Endothelial cell of umbilical vein (primary cell): ENCODE results near the gene RAD50. TPM values are rescaled to one million over a fixed set of nuclear protein-coding genes. Genes with fewer than 3 reads are reported as not detected.

Experiments used
- BruUV-seq: library from RNA; stranded (reverse); fragments of 400-500 nt; replicated peaks from 2 replicates; lab custom pipeline; 2021; lab: Mats Ljungman, UMichigan
- CTCF ChIA-PET: fragments of 300-600, 350-600 bp; sonication (Branson Sonifier 250); formaldehyde crosslinking; loops from one replicate; lab custom pipeline; 2021; ENCODE audit warnings: antibody characterized with exemption, inconsistent platforms; lab: Charles Lee
- POLR2A ChIA-PET: fragments of 300-600, 350-600 bp; sonication (Branson Sonifier 250); formaldehyde crosslinking; loops from one replicate; lab custom pipeline; 2021; ENCODE audit warnings: antibody characterized with exemption, inconsistent platforms; lab: Charles Lee
- DNase-seq: peaks from one replicate; pipeline ENCODE4 v3.0.0-alpha.2; 2011; ENCODE audit warnings: low read depth, low spot score
- FAIRE-seq: peaks from 2 replicates; lab custom pipeline; 2011; peaks lifted over from hg19 to GRCh38; lab: Jason Lieb, UNC
- H2AFZ ChIP-seq: 2 replicates; pipeline ENCODE4 v1.6.0; 2012; ENCODE audit warnings: low read depth, low read length, control low read depth, inconsistent platforms
- H3K27ac ChIP-seq: 2 replicates; pipeline ENCODE4 v1.5.1; 2011; ENCODE audit warnings: low read depth, mild to moderate bottlenecking, control low read depth, low read length, moderate library complexity; ENCODE audit not compliant: insufficient read depth
- H3K27me3 ChIP-seq, 2 experiments: 2 replicates each; pipeline versions ENCODE4 v1.6.0 to v1.6.1; 2011; ENCODE audit warnings: low read length in 2 of 2, mixed read lengths in 1 of 2; ENCODE audit not compliant: control insufficient read depth in 2 of 2, insufficient read depth in 2 of 2
- H3K36me3 ChIP-seq, 2 experiments: 2 replicates in 1 of 2; 3 replicates in 1 of 2; pipeline ENCODE4 v1.5.1; 2011; ENCODE audit warnings: low read length in 2 of 2, mild to moderate bottlenecking in 1 of 2, moderate library complexity in 1 of 2; ENCODE audit not compliant: control insufficient read depth in 2 of 2, insufficient read depth in 2 of 2; ENCODE audit errors: extremely low read depth in 1 of 2
- H3K4me1 ChIP-seq: 3 replicates; pipeline ENCODE4 v1.5.1; 2011; ENCODE audit warnings: mild to moderate bottlenecking, low read length; ENCODE audit not compliant: control insufficient read depth, insufficient read depth; ENCODE audit errors: extremely low read depth
- H3K4me2 ChIP-seq: 2 replicates; pipeline ENCODE4 v1.6.1; 2011; ENCODE audit warnings: low read length, control low read depth, mixed read lengths; ENCODE audit not compliant: insufficient read depth
- H3K4me3 ChIP-seq, 3 experiments: fragments of 200-600 bp in 1 of 3; sonication (generic), shearing (Covaris generic) in 1 of 3; replicated peaks in 1 of 3; 2 replicates each; pipeline ENCODE4 v1.5.1; 2011 to 2016; ENCODE audit warnings: control low read depth in 3 of 3, low read length in 3 of 3, mild to moderate bottlenecking in 2 of 3, inconsistent platforms in 1 of 3, low read depth in 1 of 3, moderate library complexity in 1 of 3; ENCODE audit not compliant: insufficient read depth in 1 of 3
- H3K79me2 ChIP-seq: 2 replicates; pipeline ENCODE4 v1.6.0; 2012; ENCODE audit warnings: low read length, inconsistent platforms; ENCODE audit not compliant: control insufficient read depth, insufficient read depth
- H3K9ac ChIP-seq: replicated peaks from 2 replicates; pipeline ENCODE3; 2011; ENCODE audit warnings: low read length, control low read depth; ENCODE audit not compliant: insufficient read depth; ENCODE audit errors: extremely low read depth
- H3K9me1 ChIP-seq: replicated peaks from 3 replicates; pipeline ENCODE4 v1.6.0; 2011; ENCODE audit warnings: mild to moderate bottlenecking, low read length; ENCODE audit not compliant: control insufficient read depth, insufficient read depth; ENCODE audit errors: extremely low read depth
- H3K9me3 ChIP-seq: replicated peaks from 2 replicates; pipeline ENCODE4 v1.5.1; 2012; ENCODE audit warnings: low read length, inconsistent platforms; ENCODE audit not compliant: control insufficient read depth, insufficient read depth
- H4K20me1 ChIP-seq: replicated peaks from 2 replicates; pipeline ENCODE3; 2011; ENCODE audit warnings: mild to moderate bottlenecking, low read length; ENCODE audit not compliant: control insufficient read depth, insufficient read depth; ENCODE audit errors: extremely low read depth
- CTCF ChIP-seq, 2 donors: IDR thresholded peaks; 1 replicate in 1 of 2; 2 replicates in 1 of 2; pipeline ENCODE4 v1.5.1; 2011; ENCODE audit warnings: low read length in 2 of 2, mild to moderate bottlenecking in 2 of 2, moderate library complexity in 2 of 2, control low read depth in 1 of 2, inconsistent platforms in 1 of 2, low read depth in 1 of 2; ENCODE audit not compliant: insufficient read depth in 1 of 2; ENCODE audit errors: extremely low read depth in 1 of 2
- EZH2 ChIP-seq: IDR thresholded peaks from 2 replicates; pipeline ENCODE4 v1.6.1; 2012; ENCODE audit warnings: borderline replicate concordance, low read depth, mild to moderate bottlenecking, moderate library complexity, low read length, inconsistent platforms; ENCODE audit not compliant: severe bottlenecking
- FOS ChIP-seq: IDR thresholded peaks from 2 replicates; pipeline ENCODE4 v1.6.1; 2011; ENCODE audit warnings: mild to moderate bottlenecking, low read length, moderate library complexity, borderline replicate concordance; ENCODE audit not compliant: insufficient read depth
- GATA2 ChIP-seq: IDR thresholded peaks from 2 replicates; pipeline ENCODE4 v1.7.0; 2011; ENCODE audit warnings: low read depth, mild to moderate bottlenecking, moderate library complexity, mixed read lengths, low read length; ENCODE audit not compliant: insufficient read length, insufficient read depth
- JUN ChIP-seq: IDR thresholded peaks from 2 replicates; pipeline ENCODE4 v1.6.1; 2011; ENCODE audit warnings: borderline replicate concordance, low read depth; ENCODE audit not compliant: insufficient read length, insufficient read depth
- MAX ChIP-seq: IDR thresholded peaks from 2 replicates; pipeline ENCODE4 v1.6.1; 2011; ENCODE audit not compliant: insufficient read depth, insufficient read length
- MYC ChIP-seq: IDR thresholded peaks from one replicate; pipeline ENCODE4 v1.6.1; 2011; ENCODE audit warnings: mild to moderate bottlenecking, low read depth, low read length
- POLR2A ChIP-seq: IDR thresholded peaks from 2 replicates; pipeline ENCODE4 v1.6.1; 2012; ENCODE audit warnings: low read depth, mild to moderate bottlenecking, control low read depth, low read length
- POLR2AphosphoS5 ChIP-seq: IDR thresholded peaks from 2 replicates; pipeline ENCODE4 v1.6.1; 2012; ENCODE audit warnings: low read depth, mild to moderate bottlenecking, control low read depth, low read length, moderate library complexity; ENCODE audit not compliant: insufficient read depth
- dilution Hi-C: fragments of 300-500 bp; cut with MboI; formaldehyde crosslinking; loops from one replicate; pipeline ENCODE4 v1.15.0; 2019; ENCODE audit warnings: low sequenced_read_pairs; ENCODE audit not compliant: extremely low pct_ligation_motif_present
- intact Hi-C: fragments of 100-400 bp; cut with micrococcal nuclease; formaldehyde crosslinking; loops from one replicate; pipeline ENCODE4 v1.10.0; 2022
- polyA plus RNA-seq, 4 experiments: library from polyadenylated mRNA; depleted of rRNA in 3 of 4; stranded (reverse) in 3 of 4; unstranded in 1 of 4; fragments of >200 nt; gene quantifications; 2 replicates each; pipeline versions ENCODE4 v1.2.1 to v1.2.3, GENCODE V29; 2011 to 2012; ENCODE audit warnings: missing spikeins in 1 of 4
- total RNA-seq: library from RNA; stranded (reverse); gene quantifications from 2 replicates; pipeline ENCODE4 v1.2.3, GENCODE V29; 2021

RAD50 gene
- total and polyA plus RNA-seq, 2 donors (not counting 3 experiments of a cell fraction or from before 2014, with no cell fraction given) = 6.1 to 20.4 TPM

- CTCF ChIA-PET = interaction anchor here (1.2 to 3.8 kb wide), 5 partner anchors 11 to 295 kb away, joined by 3 to 42 read pairs (median 10); partner anchors contain the start of gene RAD50
- Histone ChIP-seq H3K9ac (no peak overlapping the region), H3K9me3 (no peaks in the 10 kb centered on the region), H3K4me1 (no peaks in the 10 kb centered on the region), H3K27me3 (no peaks in the 10 kb centered on the region), H3K4me3 (no peak overlapping the region), H3K79me2 (no peaks in the 10 kb centered on the region), H4K20me1 (no peaks in the 10 kb centered on the region), H3K9me1 (no peaks in the 10 kb centered on the region), H3K27ac (no peak overlapping the region), H3K4me2 (no peak overlapping the region), H3K36me3 (no peaks in the 10 kb centered on the region), H2AFZ (no peak overlapping the region)
- DNase-seq = no peak
- POLR2A ChIA-PET = no interaction called here
- no TSS peak for BruUV-seq
- dilution Hi-C loops = no loop called here
- intact Hi-C loops = loop anchor here (5.0 kb wide), 3 partner anchors 187 to 297 kb away; no protein-coding TSS in a partner anchor
- no peak for FAIRE-seq
- TF ChIP-seq MAX (no peak), EZH2 (no peak), GATA2 (no peak), FOS (no peak), JUN (no peak), MYC (no peak), CTCF (IDR thresholded peaks at IDR 0.05; ENCODE audit: extremely low read depth in 1 of 2, insufficient read depth in 1 of 2, low read depth in 1 of 2, low read length in 2 of 2) (no peak), POLR2AphosphoS5 (no peak), POLR2A (no peak)
Observed at GRCh38 chr5:132525299-132525724, 31.5 kb upstream of the RAD50 start.
